Measurements from ENCODE around the gene F10.
"Not testable (repeated sequence)": the region's sequence is repeated elsewhere in the genome, so short reads cannot be mapped to it uniquely, and the experiment has no call there.

Gene F10

GRCh38 chr13:113077566-113077952 is 45.0 kb upstream of the F10 start:
- H3K79me2 ChIP-seq (ENCODE audit: insufficient read depth, low read length) = no peaks in the 10 kb centered on the region

GRCh38 chr13:113077953-113078901 is 44.4 kb upstream of the F10 start:
- H3K4me3 ChIP-seq (ENCODE audit: low read length, poor library complexity, severe bottlenecking) = no peak overlapping the region
- H3K79me2 ChIP-seq (ENCODE audit: insufficient read depth, low read length) = no peaks in the 10 kb centered on the region
- H3K27me3 ChIP-seq (ENCODE audit: insufficient read depth, low read length, poor library complexity, severe bottlenecking) = no peaks in the 10 kb centered on the region
- TF ChIP-seq CTCF (conservative IDR thresholded peaks at IDR 0.05; ENCODE audit: low read length) = no peak
- no peak for TF ChIP-seq EZH2phosphoT487 (IDR thresholded peaks at IDR 0.05; ENCODE audit: borderline replicate concordance)
- no peaks in the 10 kb centered on the region for H3F3A ChIP-seq (ENCODE audit: low read depth)
- H3K9ac ChIP-seq (ENCODE audit: low read depth, low read length, poor library complexity, severe bottlenecking) = no peak overlapping the region
- H3K9me2 ChIP-seq (replicated peaks; ENCODE audit: low read depth, low read length) = no peaks in the 10 kb centered on the region
- no peak overlapping the region for H3K4me2 ChIP-seq (ENCODE audit: low read depth, low read length, poor library complexity, severe bottlenecking)
- H2AFZ ChIP-seq (ENCODE audit: low read length) = no peak overlapping the region
- no peaks in the 10 kb centered on the region for H4K20me1 ChIP-seq (ENCODE audit: insufficient read depth, low read length, poor library complexity, severe bottlenecking)
- H3K9me3 ChIP-seq (ENCODE audit: insufficient read depth, low read depth, low read length) = no peaks in the 10 kb centered on the region
- H3K4me1 ChIP-seq (ENCODE audit: insufficient read depth, low read length, poor library complexity, severe bottlenecking) = no peaks in the 10 kb centered on the region
- no peaks in the 10 kb centered on the region for H3K36me3 ChIP-seq (ENCODE audit: insufficient read depth, low read length)

More at GRCh38 chr13:113077566-113077952, 45.0 kb upstream of the F10 start:
- no peaks in the 10 kb centered on the region for H3F3A ChIP-seq (ENCODE audit: low read depth)
- no peaks in the 10 kb centered on the region for H4K20me1 ChIP-seq (ENCODE audit: insufficient read depth, low read length, poor library complexity, severe bottlenecking)
- no peak overlapping the region for H3K9ac ChIP-seq (ENCODE audit: low read depth, low read length, poor library complexity, severe bottlenecking)
- H3K27me3 ChIP-seq (ENCODE audit: insufficient read depth, low read length, poor library complexity, severe bottlenecking) = no peaks in the 10 kb centered on the region
- TF ChIP-seq CTCF (conservative IDR thresholded peaks at IDR 0.05; ENCODE audit: low read length) (no peak), EZH2phosphoT487 (IDR thresholded peaks at IDR 0.05; ENCODE audit: borderline replicate concordance) (no peak)
- no peak overlapping the region for H2AFZ ChIP-seq (ENCODE audit: low read length)
- H3K4me3 ChIP-seq (ENCODE audit: low read length, poor library complexity, severe bottlenecking) = no peak overlapping the region
- H3K4me1 ChIP-seq (ENCODE audit: insufficient read depth, low read length, poor library complexity, severe bottlenecking) = no peaks in the 10 kb centered on the region
- H3K9me2 ChIP-seq (replicated peaks; ENCODE audit: low read depth, low read length) = no peaks in the 10 kb centered on the region
- no peak overlapping the region for H3K4me2 ChIP-seq (ENCODE audit: low read depth, low read length, poor library complexity, severe bottlenecking)
- no peaks in the 10 kb centered on the region for H3K9me3 ChIP-seq (ENCODE audit: insufficient read depth, low read depth, low read length)
- no peaks in the 10 kb centered on the region for H3K36me3 ChIP-seq (ENCODE audit: insufficient read depth, low read length)

- H3K4me3 ChIP-seq (ENCODE audit: low read length, poor library complexity, severe bottlenecking) = no peak overlapping the region
- no peaks in the 10 kb centered on the region for H4K20me1 ChIP-seq (ENCODE audit: insufficient read depth, low read length, poor library complexity, severe bottlenecking)
- H3K9me3 ChIP-seq (ENCODE audit: insufficient read depth, low read depth, low read length) = no peaks in the 10 kb centered on the region
- TF ChIP-seq EZH2phosphoT487 (IDR thresholded peaks at IDR 0.05; ENCODE audit: borderline replicate concordance) (no peak), CTCF (conservative IDR thresholded peaks at IDR 0.05; ENCODE audit: low read length) (no peak)
- H3K9me2 ChIP-seq (replicated peaks; ENCODE audit: low read depth, low read length) = no peaks in the 10 kb centered on the region
- no peaks in the 10 kb centered on the region for H3F3A ChIP-seq (ENCODE audit: low read depth)
- H3K36me3 ChIP-seq (ENCODE audit: insufficient read depth, low read length) = no peaks in the 10 kb centered on the region
- no peaks in the 10 kb centered on the region for H3K27me3 ChIP-seq (ENCODE audit: insufficient read depth, low read length, poor library complexity, severe bottlenecking)
- H3K9ac ChIP-seq (ENCODE audit: low read depth, low read length, poor library complexity, severe bottlenecking) = no peak overlapping the region
- H3K79me2 ChIP-seq (ENCODE audit: insufficient read depth, low read length) = no peaks in the 10 kb centered on the region
- no peak overlapping the region for H2AFZ ChIP-seq (ENCODE audit: low read length)
- H3K4me2 ChIP-seq (ENCODE audit: low read depth, low read length, poor library complexity, severe bottlenecking) = no peak overlapping the region
- no peaks in the 10 kb centered on the region for H3K4me1 ChIP-seq (ENCODE audit: insufficient read depth, low read length, poor library complexity, severe bottlenecking)
These were observed 43.5 kb upstream of the F10 start for GRCh38 chr13:113078902-113079780.

- H3K4me3 ChIP-seq (ENCODE audit: low read length, poor library complexity, severe bottlenecking); H4K20me1 ChIP-seq (ENCODE audit: insufficient read depth, low read length, poor library complexity, severe bottlenecking); H3K36me3 ChIP-seq (ENCODE audit: insufficient read depth, low read length); H3K9me2 ChIP-seq (replicated peaks; ENCODE audit: low read depth, low read length); H3K27me3 ChIP-seq (ENCODE audit: insufficient read depth, low read length, poor library complexity, severe bottlenecking); H2AFZ ChIP-seq (ENCODE audit: low read length); H3K4me1 ChIP-seq (ENCODE audit: insufficient read depth, low read length, poor library complexity, severe bottlenecking); H3F3A ChIP-seq (ENCODE audit: low read depth); H3K79me2 ChIP-seq (ENCODE audit: insufficient read depth, low read length); H3K9me3 ChIP-seq (ENCODE audit: insufficient read depth, low read depth, low read length); H3K9ac ChIP-seq (ENCODE audit: low read depth, low read length, poor library complexity, severe bottlenecking); H3K4me2 ChIP-seq (ENCODE audit: low read depth, low read length, poor library complexity, severe bottlenecking): not testable (repeated sequence)
These were observed 42.9 kb upstream of the F10 start for GRCh38 chr13:113079781-113080080.
